ENCODE data around the gene LRRC59.

DNA sequence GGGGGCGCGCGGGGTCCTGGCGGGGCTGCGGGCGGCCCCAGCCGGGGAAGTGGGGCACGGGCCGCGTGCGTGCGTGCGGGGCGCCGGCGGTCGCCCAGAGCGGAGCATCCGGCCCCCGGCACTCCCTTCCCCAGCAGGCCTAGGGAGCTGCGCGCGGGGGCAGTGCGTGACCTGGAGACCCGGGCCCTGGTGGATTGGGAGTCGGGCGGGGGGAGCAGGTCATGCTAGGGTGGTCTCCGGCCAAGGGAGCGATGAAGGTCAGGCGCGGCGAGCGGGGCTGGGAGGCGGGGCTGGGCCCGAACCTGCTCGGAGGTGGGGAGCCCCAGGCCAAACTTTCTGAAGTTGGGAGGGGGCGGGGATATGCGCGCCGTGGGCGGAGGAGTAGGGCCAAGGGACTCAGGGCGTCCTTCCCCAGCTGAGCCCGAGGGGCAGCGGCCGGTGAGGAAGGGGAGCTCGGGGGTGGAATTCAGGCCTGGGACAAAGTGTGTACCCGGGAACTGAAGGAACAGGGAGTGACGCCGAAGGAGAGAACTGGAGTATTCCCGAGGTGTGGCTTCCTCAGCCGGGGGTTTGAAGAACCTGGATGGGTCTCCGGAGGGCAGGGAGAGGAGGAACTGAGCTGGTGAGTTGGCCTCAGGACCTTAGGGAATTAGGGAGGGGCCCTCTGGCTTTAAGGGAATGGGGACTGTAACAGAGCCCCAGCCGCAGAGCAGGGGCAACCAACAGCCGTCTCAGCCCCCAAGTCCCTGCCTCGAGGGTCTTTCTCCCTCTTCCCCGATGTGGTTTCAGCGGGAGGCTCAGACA is 50.8 kb downstream of the LRRC59 start:
- TF ChIP-seq, protein P1, sequence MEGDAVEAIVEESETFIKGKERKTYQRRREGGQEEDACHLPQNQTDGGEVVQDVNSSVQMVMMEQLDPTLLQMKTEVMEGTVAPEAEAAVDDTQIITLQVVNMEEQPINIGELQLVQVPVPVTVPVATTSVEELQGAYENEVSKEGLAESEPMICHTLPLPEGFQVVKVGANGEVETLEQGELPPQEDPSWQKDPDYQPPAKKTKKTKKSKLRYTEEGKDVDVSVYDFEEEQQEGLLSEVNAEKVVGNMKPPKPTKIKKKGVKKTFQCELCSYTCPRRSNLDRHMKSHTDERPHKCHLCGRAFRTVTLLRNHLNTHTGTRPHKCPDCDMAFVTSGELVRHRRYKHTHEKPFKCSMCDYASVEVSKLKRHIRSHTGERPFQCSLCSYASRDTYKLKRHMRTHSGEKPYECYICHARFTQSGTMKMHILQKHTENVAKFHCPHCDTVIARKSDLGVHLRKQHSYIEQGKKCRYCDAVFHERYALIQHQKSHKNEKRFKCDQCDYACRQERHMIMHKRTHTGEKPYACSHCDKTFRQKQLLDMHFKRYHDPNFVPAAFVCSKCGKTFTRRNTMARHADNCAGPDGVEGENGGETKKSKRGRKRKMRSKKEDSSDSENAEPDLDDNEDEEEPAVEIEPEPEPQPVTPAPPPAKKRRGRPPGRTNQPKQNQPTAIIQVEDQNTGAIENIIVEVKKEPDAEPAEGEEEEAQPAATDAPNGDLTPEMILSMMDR (optimal IDR thresholded peaks at IDR 0.05 in 1 of 3, IDR thresholded peaks at IDR 0.05 in 1 of 3, conservative IDR thresholded peaks at IDR 0.05 in 1 of 3; ENCODE audit: extremely low read depth in 1 of 3, insufficient read depth in 2 of 3, low read length in 3 of 3) = no peak
- TF ChIP-seq EZH2 (IDR thresholded peaks at IDR 0.05; ENCODE audit: low read length) = no peak
